H1 (cell line): ENCODE results near the gene TIGD1.

ENCODE experiments used
- BRCA1 ChIP-seq: IDR thresholded peaks from 2 replicates; pipeline ENCODE4 v1.6.1; 2012; ENCODE audit warnings: low read depth, low read length, improper control_type of control experiment
- CHD2 ChIP-seq: IDR thresholded peaks from 2 replicates; pipeline ENCODE4 v1.6.1; 2012; ENCODE audit warnings: low read length, improper control_type of control experiment
- EP300 ChIP-seq, 2 experiments: IDR thresholded peaks; 1 replicate in 1 of 2; 2 replicates in 1 of 2; pipeline ENCODE4 v1.6.1; 2011 to 2012; ENCODE audit warnings: low read depth in 2 of 2, low read length in 2 of 2, mild to moderate bottlenecking in 2 of 2, borderline replicate concordance in 1 of 2, inconsistent platforms in 1 of 2, moderate library complexity in 1 of 2
- EZH2 ChIP-seq: fragments of 200-600 bp; sonication (generic); IDR thresholded peaks from 2 replicates; pipeline ENCODE4 v1.7.1; 2012; ENCODE audit warnings: low read depth, mild to moderate bottlenecking, moderate library complexity, low read length, inconsistent platforms; ENCODE audit not compliant: severe bottlenecking
- MAFK ChIP-seq: IDR thresholded peaks from 2 replicates; pipeline ENCODE4 v1.6.1; 2012; ENCODE audit warnings: low read depth, mild to moderate bottlenecking, improper control_type of control experiment, low read length
- POLR2A ChIP-seq, 2 experiments: IDR thresholded peaks; 1 replicate in 1 of 2; 2 replicates in 1 of 2; pipeline ENCODE4 v1.6.1; 2011; ENCODE audit warnings: low read depth in 2 of 2, low read length in 2 of 2, mild to moderate bottlenecking in 2 of 2; ENCODE audit errors: control extremely low read depth in 1 of 2
- RAD21 ChIP-seq, 2 experiments: IDR thresholded peaks in 1 of 2; conservative IDR thresholded peaks in 1 of 2; 2 replicates each; pipeline ENCODE4 v1.6.1; 2011; ENCODE audit warnings: low read depth in 2 of 2, low read length in 2 of 2, improper control_type of control experiment in 1 of 2, inconsistent platforms in 1 of 2, mild to moderate bottlenecking in 1 of 2, moderate library complexity in 1 of 2
- RFX5 ChIP-seq: IDR thresholded peaks from 2 replicates; pipeline ENCODE4 v1.6.1; 2011; ENCODE audit warnings: low read depth, low read length, improper control_type of control experiment, borderline replicate concordance
- SP2 ChIP-seq: IDR thresholded peaks from 2 replicates; pipeline ENCODE4 v1.6.1; 2012; ENCODE audit warnings: mild to moderate bottlenecking, low read length, inconsistent platforms
- SUZ12 ChIP-seq: fragments of 200-600 bp; sonication (generic); IDR thresholded peaks from 2 replicates; pipeline ENCODE4 v1.6.1; 2012; ENCODE audit warnings: mild to moderate bottlenecking, inconsistent platforms, low read length, moderate library complexity, mixed read lengths
- TAF1 ChIP-seq: IDR thresholded peaks from 2 replicates; pipeline ENCODE4 v1.6.1; 2011; ENCODE audit warnings: mild to moderate bottlenecking, low read depth, low read length
- TF ChIP-seq, protein P1 (sequence below), 3 experiments: IDR thresholded peaks; 1 replicate in 2 of 3; 2 replicates in 1 of 3; pipeline versions ENCODE4 v1.5.1 to v1.6.1; 2011; ENCODE audit warnings: low read length in 3 of 3, mild to moderate bottlenecking in 3 of 3, inconsistent platforms in 2 of 3, low read depth in 1 of 3, moderate library complexity in 1 of 3; ENCODE audit not compliant: insufficient read depth in 1 of 3; ENCODE audit errors: control extremely low read depth in 1 of 3

- TF ChIP-seq SUZ12, result no peak
- TF ChIP-seq MAFK, result no peak
- no peak for TF ChIP-seq CHD2
- TF ChIP-seq EZH2, result no peak
- TF ChIP-seq SP2, result no peak
- TF ChIP-seq, protein P1, sequence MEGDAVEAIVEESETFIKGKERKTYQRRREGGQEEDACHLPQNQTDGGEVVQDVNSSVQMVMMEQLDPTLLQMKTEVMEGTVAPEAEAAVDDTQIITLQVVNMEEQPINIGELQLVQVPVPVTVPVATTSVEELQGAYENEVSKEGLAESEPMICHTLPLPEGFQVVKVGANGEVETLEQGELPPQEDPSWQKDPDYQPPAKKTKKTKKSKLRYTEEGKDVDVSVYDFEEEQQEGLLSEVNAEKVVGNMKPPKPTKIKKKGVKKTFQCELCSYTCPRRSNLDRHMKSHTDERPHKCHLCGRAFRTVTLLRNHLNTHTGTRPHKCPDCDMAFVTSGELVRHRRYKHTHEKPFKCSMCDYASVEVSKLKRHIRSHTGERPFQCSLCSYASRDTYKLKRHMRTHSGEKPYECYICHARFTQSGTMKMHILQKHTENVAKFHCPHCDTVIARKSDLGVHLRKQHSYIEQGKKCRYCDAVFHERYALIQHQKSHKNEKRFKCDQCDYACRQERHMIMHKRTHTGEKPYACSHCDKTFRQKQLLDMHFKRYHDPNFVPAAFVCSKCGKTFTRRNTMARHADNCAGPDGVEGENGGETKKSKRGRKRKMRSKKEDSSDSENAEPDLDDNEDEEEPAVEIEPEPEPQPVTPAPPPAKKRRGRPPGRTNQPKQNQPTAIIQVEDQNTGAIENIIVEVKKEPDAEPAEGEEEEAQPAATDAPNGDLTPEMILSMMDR (IDR thresholded peaks at IDR 0.05; ENCODE audit: control extremely low read depth in 1 of 3, insufficient read depth in 1 of 3, low read depth in 1 of 3, low read length in 3 of 3), result no peak
- TF ChIP-seq EP300 (IDR thresholded peaks at IDR 0.05; ENCODE audit: borderline replicate concordance in 1 of 2, low read depth in 2 of 2, low read length in 2 of 2), result no peak
- no peak for TF ChIP-seq RFX5
- TF ChIP-seq TAF1, result no peak
- TF ChIP-seq BRCA1, result no peak
- no peak for TF ChIP-seq POLR2A (IDR thresholded peaks at IDR 0.05; ENCODE audit: control extremely low read depth in 1 of 2, low read depth in 2 of 2, low read length in 2 of 2)
- TF ChIP-seq RAD21 (IDR thresholded peaks at IDR 0.05 in 1 of 2, conservative IDR thresholded peaks at IDR 0.05 in 1 of 2; ENCODE audit: low read depth in 2 of 2, low read length in 2 of 2), result no peak
Measured at GRCh38 chr2:232540441-232541041, 9.8 kb downstream of the TIGD1 start.
